OCI-LY1 (cell line): ENCODE results near the gene KATNAL1.

Experiments
- H2AFZ ChIP-seq: fragments of 200-600 bp; sonication (generic), shearing (Covaris generic); 2 replicates; pipeline ENCODE4 v1.6.0; 2014; ENCODE audit warnings: antibody characterized with exemption, mild to moderate bottlenecking, low read length
- H3F3A ChIP-seq: fragments of 200-600 bp; sonication (generic), shearing (Covaris generic); 2 replicates; pipeline ENCODE4 v1.6.0; 2014; ENCODE audit warnings: mild to moderate bottlenecking, antibody characterized with exemption, low read length, moderate library complexity; ENCODE audit not compliant: insufficient read depth
- H3K27ac ChIP-seq: fragments of 200-600 bp; sonication (generic); 2 replicates; pipeline ENCODE4 v1.5.1; 2014; ENCODE audit warnings: low read length, mixed run types, mild to moderate bottlenecking, low read depth; ENCODE audit not compliant: poor library complexity, severe bottlenecking
- H3K27me3 ChIP-seq: fragments of 200-600 bp; sonication (generic); 2 replicates; pipeline ENCODE4 v1.6.0; 2014; ENCODE audit warnings: antibody characterized with exemption, mild to moderate bottlenecking, low read length, moderate library complexity; ENCODE audit not compliant: insufficient read depth
- H3K36me3 ChIP-seq: fragments of 200-600 bp; sonication (generic); 2 replicates; pipeline ENCODE4 v1.6.1; 2014; ENCODE audit warnings: mild to moderate bottlenecking, antibody characterized with exemption, low read length, moderate library complexity, mixed read lengths; ENCODE audit not compliant: insufficient read depth
- H3K4me1 ChIP-seq: fragments of 200-600 bp; sonication (generic); 2 replicates; pipeline ENCODE4 v1.5.1; 2014; ENCODE audit warnings: mild to moderate bottlenecking, low read length, moderate library complexity; ENCODE audit not compliant: insufficient read depth, severe bottlenecking
- H3K4me2 ChIP-seq: fragments of 200-600 bp; sonication (generic), shearing (Covaris generic); 2 replicates; pipeline ENCODE4 v1.6.1; 2014; ENCODE audit warnings: low read length
- H3K4me3 ChIP-seq: fragments of 200-600 bp; sonication (generic); 2 replicates; pipeline ENCODE4 v1.5.1; 2014; ENCODE audit warnings: low read length, low read depth, mild to moderate bottlenecking, mixed read lengths; ENCODE audit not compliant: poor library complexity, severe bottlenecking
- H3K79me2 ChIP-seq: fragments of 200-600 bp; shearing (Covaris generic); 2 replicates; pipeline ENCODE4 v1.6.1; 2016; ENCODE audit warnings: mixed run types, low read length, mixed read lengths; ENCODE audit not compliant: insufficient read depth
- H3K9ac ChIP-seq: fragments of 200-600 bp; sonication (generic), shearing (Covaris generic); 2 replicates; pipeline ENCODE4 v1.6.1; 2014; ENCODE audit warnings: mild to moderate bottlenecking, low read length, mixed read lengths
- H3K9me2 ChIP-seq: fragments of 200-600 bp; sonication (generic), shearing (Covaris generic); 2 replicates; pipeline ENCODE4 v1.6.1; 2014; ENCODE audit warnings: low read depth, mild to moderate bottlenecking, low read length, mixed read lengths
- H3K9me3 ChIP-seq: fragments of 200-600 bp; shearing (Covaris generic); 2 replicates; pipeline ENCODE4 v1.6.1; 2014; ENCODE audit warnings: low read length, mixed read lengths
- H4K20me1 ChIP-seq: fragments of 200-600 bp; sonication (generic), shearing (Covaris generic); 2 replicates; pipeline ENCODE4 v1.6.0; 2016; ENCODE audit warnings: mild to moderate bottlenecking, low read length; ENCODE audit not compliant: insufficient read depth
- CTCF ChIP-seq: fragments of 200-600 bp; sonication (generic), shearing (Covaris generic); IDR thresholded peaks from 2 replicates; pipeline ENCODE4 v1.5.1; 2017; ENCODE audit warnings: mild to moderate bottlenecking, antibody characterized with exemption, low read length, moderate library complexity, mixed read lengths
- EZH2 ChIP-seq: fragments of 200-600 bp; sonication (generic), shearing (Covaris generic); IDR thresholded peaks from 2 replicates; pipeline ENCODE4 v1.8.0; 2017; ENCODE audit warnings: borderline replicate concordance, mixed run types, mild to moderate bottlenecking, antibody characterized with exemption, low read length, moderate library complexity, mixed read lengths

The KATNAL1 gene

DNA sequence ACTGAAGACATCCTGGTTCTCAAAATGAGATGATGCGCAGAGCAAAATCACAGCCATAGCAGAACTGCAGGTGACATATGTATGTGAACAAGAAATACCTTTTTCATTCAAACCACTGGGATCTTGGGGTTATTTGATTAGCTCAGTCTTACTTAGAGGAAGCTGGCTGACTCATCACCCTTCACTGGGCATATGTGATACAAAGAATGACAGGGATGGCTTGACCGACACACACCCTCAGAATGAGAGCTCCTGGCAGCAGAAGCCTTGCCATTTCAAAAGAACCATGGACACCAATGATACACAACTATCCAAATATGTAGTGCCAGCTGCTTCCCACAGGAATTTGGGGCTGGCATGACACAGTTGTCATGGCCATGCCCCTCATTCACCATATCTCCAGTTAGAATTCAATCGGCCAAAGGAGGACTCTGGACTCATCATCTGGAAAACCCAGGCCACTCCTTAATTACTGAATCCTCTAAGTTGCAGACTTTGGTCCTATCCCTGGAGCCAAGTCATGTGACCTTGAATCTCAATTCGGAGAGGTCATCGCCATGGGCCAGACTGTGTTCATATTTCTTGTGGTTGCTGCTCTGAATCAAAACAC lies 115.8 kb downstream of the KATNAL1 start:
- Histone ChIP-seq H3K4me1 (peaks cover 6% of the 10 kb centered on the region), H2AFZ (no peak overlapping the region), H3F3A (no peaks in the 10 kb centered on the region), H3K9me2 (no peaks in the 10 kb centered on the region), H3K9ac (no peak overlapping the region), H3K36me3 (no peaks in the 10 kb centered on the region), H3K27me3 (no peaks in the 10 kb centered on the region), H4K20me1 (no peaks in the 10 kb centered on the region), H3K4me3 (no peak overlapping the region), H3K27ac (no peak overlapping the region), H3K9me3 (no peaks in the 10 kb centered on the region), H3K79me2 (no peaks in the 10 kb centered on the region), H3K4me2 (no peak overlapping the region)
- TF ChIP-seq CTCF = no peak
- TF ChIP-seq EZH2 = no peak

DNA sequence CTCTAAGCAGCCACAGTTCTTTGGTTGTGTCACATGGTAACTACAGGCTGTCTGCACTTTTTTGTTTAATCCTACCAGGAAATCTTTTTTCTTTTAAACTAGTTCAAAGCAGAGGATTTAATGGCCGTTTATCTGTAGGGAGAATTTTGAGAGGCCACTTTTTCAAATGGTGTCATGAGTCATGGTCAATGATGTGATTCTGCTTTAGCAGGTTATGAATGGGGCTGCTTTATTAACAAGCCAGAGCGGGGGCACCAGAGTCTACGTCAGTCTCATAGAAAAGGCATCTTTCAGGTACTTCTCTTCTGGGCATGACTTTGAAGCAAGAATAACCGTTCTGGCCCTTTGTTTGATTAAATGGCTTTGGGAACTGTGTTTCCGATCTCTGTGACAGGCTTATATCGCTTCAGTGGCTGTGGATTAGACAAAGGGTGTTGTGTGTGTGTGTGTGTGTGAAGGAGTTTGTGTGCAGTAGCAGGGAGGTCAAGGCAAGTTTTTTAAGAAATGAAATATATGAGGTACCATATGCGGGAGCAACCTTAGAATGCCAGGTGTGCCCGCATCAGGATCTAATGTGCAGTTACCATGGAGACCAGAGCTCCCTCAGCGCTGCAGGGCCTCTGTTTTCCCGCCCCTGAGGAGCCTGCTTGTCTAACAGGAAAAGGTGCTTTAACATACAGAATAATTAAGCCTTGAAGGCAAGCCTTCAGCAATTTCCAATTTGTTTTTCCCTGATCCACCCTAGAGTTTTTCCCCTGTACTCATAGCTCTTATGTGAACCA lies 120.5 kb downstream of the KATNAL1 start:
- Histone ChIP-seq H2AFZ (no peak overlapping the region), H3K79me2 (no peaks in the 10 kb centered on the region), H3F3A (no peaks in the 10 kb centered on the region), H3K27me3 (no peaks in the 10 kb centered on the region), H3K9me2 (no peaks in the 10 kb centered on the region), H3K4me1 (no peaks in the 10 kb centered on the region), H3K36me3 (no peaks in the 10 kb centered on the region), H3K27ac (no peak overlapping the region), H3K9ac (no peak overlapping the region), H4K20me1 (no peaks in the 10 kb centered on the region), H3K4me3 (no peak overlapping the region), H3K4me2 (no peak overlapping the region), H3K9me3 (no peaks in the 10 kb centered on the region)
- no peak for TF ChIP-seq EZH2
- TF ChIP-seq CTCF = no peak

GRCh38 chr13:30181888-30182651 lies 125.3 kb downstream of the KATNAL1 start:
- Histone ChIP-seq H4K20me1 (no peaks in the 10 kb centered on the region), H3F3A (no peaks in the 10 kb centered on the region), H3K4me1 (no peaks in the 10 kb centered on the region), H3K79me2 (no peaks in the 10 kb centered on the region), H3K36me3 (no peaks in the 10 kb centered on the region), H3K4me2 (no peak overlapping the region), H2AFZ (no peak overlapping the region), H3K9me2 (no peaks in the 10 kb centered on the region), H3K27ac (no peak overlapping the region), H3K9me3 (no peaks in the 10 kb centered on the region), H3K27me3 (no peaks in the 10 kb centered on the region), H3K9ac (no peak overlapping the region), H3K4me3 (no peak overlapping the region)
- TF ChIP-seq EZH2 (no peak), CTCF (no peak)
